Measurements from ENCODE around the gene SPATA3.

- TF ChIP-seq, protein P1, sequence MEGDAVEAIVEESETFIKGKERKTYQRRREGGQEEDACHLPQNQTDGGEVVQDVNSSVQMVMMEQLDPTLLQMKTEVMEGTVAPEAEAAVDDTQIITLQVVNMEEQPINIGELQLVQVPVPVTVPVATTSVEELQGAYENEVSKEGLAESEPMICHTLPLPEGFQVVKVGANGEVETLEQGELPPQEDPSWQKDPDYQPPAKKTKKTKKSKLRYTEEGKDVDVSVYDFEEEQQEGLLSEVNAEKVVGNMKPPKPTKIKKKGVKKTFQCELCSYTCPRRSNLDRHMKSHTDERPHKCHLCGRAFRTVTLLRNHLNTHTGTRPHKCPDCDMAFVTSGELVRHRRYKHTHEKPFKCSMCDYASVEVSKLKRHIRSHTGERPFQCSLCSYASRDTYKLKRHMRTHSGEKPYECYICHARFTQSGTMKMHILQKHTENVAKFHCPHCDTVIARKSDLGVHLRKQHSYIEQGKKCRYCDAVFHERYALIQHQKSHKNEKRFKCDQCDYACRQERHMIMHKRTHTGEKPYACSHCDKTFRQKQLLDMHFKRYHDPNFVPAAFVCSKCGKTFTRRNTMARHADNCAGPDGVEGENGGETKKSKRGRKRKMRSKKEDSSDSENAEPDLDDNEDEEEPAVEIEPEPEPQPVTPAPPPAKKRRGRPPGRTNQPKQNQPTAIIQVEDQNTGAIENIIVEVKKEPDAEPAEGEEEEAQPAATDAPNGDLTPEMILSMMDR (conservative IDR thresholded peaks at IDR 0.05 in 1 of 2, IDR thresholded peaks at IDR 0.05 in 1 of 2; ENCODE audit: low read depth in 1 of 2, low read length in 2 of 2), result no peak
- peak; percentile 42 for TF ChIP-seq EZH2 (IDR thresholded peaks at IDR 0.05; ENCODE audit: low read length, missing control alignments)
These were observed 51.5 kb downstream of the SPATA3 start for GRCh38 chr2:231047274-231047922.
